ENCODE measurements around the gene ADAMTS2.

Gene ADAMTS2

GRCh38 chr5:179311091-179311470 lies 34.2 kb downstream of the ADAMTS2 start:
- no peak for DNase-seq (ENCODE audit: low read depth in 3 of 3)

DNA sequence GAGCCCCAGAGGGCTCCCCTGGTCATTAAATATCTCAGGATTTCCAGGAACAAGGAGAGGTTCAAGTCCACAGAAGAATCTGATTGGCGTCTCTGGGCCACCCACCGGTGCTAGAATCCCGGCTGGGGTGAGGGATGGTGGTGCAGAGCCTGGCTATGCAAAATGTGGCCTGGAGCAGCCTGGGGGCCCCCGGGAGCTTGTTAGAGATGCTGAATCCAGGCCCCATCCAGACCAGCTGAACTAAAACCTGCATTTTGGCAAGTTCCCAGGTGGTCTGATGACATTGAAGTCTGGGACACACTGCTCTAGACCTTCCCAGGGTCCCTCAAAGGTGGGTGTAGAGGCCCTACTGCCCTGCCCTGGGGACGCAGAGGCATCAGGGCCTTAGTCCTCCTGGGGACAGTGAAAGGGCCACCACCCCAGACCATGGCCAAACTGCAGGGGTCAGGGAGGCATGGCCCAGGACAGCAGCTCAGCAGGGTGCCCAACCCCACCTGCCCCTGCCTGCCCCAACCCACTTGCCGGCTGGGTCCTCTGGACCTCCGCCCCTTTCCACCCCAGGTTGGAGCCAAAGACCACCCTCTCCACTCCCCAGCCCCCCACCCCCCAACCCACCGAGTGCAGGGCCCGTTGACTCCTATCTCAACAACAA lies 34.7 kb downstream of the ADAMTS2 start:
- DNase-seq (ENCODE audit: low read depth in 3 of 3) = no peak

GRCh38 chr5:179309751-179310320 lies 35.4 kb downstream of the ADAMTS2 start:
- no peak for DNase-seq (ENCODE audit: low read depth in 3 of 3)

DNA sequence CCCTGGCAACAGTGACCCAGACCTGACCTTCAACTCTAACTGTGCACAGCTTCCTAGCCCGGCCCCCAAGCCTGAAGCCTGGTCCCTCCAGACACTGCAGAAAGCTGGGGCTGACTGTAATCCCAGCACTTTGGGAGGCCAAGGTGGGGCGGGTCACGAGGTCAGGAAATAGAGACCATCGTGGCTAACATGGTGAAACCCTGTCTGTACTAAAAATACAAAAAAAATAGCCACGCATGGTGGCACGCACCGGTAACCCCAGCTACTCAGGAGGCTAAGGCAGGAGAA lies 35.9 kb downstream of the ADAMTS2 start:
- DNase-seq (ENCODE audit: low read depth in 3 of 3) = no peak

DNA sequence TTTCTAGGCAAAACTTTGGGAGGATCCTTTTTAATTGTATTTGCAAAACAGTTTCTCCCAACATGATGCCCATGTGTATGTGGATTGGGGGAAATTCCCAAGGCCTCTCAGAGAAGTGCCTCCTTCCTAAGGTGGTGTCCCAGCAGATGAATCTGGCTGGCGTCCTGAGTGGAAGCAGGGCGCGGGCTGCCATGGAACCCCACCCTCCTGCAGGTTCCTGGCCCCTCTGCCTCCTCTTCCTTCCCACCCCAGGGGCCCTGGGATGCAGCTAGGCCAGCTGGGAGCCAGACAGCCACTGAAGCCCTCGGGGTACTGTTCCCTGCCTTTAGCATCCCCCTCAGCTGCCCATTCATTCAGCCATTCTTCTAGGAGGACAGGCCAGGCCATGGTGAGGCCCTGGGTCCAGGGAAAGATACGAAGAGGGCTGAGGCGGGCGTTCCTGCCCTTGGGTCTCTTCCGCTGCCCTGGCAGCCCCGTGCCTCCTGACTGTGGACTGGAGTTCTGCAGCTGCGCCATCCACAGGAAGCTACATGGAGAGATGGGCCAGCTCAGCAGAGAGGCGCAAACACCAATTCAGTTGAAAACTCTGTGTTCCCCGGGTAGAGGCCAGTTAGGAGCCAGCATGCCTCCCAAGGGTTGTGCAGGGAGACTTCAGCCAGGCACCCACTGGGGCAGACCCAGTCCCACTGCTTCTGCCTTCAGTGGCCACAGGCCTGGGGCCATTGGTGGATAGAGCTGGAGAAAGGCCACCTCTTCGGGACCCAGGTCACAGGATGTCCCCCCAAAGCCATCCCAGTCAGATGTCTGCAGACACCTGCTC lies 36.5 kb downstream of the ADAMTS2 start:
- DNase-seq (ENCODE audit: low read depth in 3 of 3) = no peak

DNA sequence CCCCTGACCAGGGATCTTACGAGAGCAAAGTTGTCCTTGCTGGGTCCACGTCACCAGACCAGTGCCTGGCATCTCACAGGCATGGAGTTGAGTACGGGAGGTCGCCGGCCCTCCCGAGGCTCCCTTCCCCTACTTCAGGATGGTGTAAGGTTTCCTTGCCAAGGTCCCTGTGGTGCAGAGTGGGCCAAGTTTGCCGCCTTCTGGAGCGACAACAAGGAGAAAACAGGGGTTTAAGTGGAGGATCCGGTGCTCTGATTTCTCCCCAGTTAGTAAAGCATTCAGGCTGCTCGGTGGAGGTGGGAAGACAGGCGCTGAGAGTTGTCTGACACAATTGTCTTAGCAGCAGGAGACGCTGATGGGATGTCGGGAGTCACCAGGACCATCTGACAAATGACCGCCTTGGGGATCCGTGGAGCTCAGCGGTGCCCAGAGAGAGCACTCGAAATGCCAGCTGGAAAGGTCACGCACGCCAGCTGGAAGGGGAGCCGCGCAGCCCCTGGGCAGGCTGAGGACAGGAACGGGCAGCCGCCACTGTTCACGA lies 37.3 kb downstream of the ADAMTS2 start:
- DNase-seq (ENCODE audit: low read depth in 3 of 3) = no peak

GRCh38 chr5:179307013-179307800 lies 38.1 kb downstream of the ADAMTS2 start:
- DNase-seq (ENCODE audit: low read depth in 3 of 3) = no peak

DNA sequence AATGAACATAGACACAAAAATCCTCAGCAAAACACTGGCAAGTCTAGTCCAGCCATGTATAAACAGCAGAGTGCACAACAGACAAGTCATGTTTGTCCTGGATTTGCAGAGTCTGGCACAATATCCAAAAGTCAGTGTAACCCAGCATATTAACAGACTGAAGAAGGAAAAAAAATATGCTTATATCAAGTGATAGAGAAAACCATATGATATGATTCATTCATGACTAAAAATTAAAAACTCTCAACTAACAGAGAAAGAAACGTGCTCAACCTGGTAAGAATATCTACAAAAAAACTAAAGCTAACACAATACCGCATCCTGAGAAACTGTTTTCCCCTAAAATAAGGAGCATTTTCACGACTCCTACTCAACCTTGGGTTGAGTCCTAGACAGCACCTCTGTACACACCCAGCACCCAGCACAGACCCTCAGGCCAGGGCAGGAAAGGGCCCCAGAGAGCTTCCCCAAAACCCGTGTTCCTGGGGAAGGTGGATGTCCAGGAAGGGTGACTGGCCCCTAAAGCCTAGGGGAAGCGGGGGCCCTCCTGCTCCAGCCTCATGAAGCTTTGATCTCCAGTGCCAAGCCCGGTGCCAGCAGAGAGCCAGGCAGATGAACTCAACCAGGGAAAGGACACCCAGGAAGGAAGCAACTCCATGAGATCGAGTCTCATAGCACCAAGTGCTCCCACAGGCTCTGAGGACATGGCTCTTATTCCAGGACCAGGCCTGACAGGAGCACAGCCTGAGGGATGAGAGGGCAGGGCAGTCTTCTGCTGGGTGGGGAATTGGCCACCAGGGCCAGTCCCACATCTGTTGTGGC lies 38.9 kb downstream of the ADAMTS2 start:
- DNase-seq (ENCODE audit: low read depth in 3 of 3) = no peak

DNA sequence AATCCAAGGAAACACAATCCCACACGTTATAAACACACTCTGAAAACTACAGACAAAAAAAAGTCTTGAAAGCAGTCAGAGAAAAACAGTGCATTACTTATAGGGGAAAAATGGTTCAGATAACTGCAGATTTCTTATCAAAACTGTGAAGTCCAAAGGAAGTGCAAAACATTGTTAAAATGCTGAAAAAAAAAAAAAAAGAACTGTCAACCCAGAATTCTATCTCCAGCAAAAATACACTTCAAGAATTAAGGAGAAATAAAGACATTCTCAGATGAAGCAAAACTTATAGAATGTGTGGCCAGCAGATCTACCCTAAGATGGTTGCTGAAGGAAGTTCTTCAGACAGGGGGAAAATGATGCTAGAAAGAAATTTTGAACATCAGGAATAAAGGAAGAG lies 40.4 kb downstream of the ADAMTS2 start:
- DNase-seq (ENCODE audit: low read depth in 3 of 3) = no peak

- no peak for DNase-seq (ENCODE audit: low read depth in 3 of 3)
Observed at GRCh38 chr5:179304466-179304865, 40.8 kb downstream of the ADAMTS2 start.

GRCh38 chr5:179303451-179304200 lies 41.6 kb downstream of the ADAMTS2 start:
- no peak for DNase-seq (ENCODE audit: low read depth in 3 of 3)

- no peak for DNase-seq (ENCODE audit: low read depth in 3 of 3)
Observed at GRCh38 chr5:179302499-179303185, 42.6 kb downstream of the ADAMTS2 start.

DNA sequence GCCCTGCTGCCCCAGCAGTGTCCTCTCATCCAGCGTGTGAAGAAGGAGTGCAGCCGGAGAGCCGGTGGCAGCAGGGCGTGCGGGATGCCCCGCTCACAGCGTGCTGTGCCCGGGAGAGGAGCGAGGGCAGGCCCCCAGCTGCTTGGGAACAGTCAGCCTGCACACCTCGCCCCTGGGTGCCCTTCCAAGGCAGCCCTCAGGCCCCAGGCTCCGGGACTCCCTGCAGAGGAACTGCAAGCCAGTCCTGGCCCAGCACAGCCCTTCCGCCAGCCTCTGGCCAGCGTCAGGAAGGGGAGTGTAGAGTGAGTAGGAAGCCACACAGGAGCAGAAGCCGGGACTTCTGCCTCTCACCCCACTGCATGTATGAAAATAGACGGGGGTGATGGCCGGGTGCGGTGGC lies 43.5 kb downstream of the ADAMTS2 start:
- DNase-seq (ENCODE audit: low read depth in 3 of 3) = no peak

DNA sequence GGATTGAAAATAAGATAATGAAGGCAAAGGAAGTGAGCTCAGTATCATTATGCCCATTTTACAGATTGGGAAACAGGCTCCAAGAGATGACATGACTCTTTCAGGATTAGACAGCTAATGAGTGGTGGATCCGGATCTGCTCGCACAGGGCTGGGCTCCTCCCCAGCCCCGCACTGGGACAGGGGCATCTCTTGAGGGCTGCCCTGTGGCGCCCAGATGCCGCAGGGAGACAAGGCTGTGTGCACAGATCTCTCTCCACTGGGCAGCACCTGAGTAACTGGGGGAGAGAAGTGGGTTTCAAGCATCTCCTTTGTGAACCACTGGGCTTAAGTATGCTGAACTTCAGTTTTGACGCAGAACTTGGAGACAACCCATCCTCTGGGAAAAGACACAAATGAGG lies 43.9 kb downstream of the ADAMTS2 start:
- no peak for DNase-seq (ENCODE audit: low read depth in 3 of 3)

- DNase-seq (ENCODE audit: low read depth in 3 of 3) = no peak
Observed at GRCh38 chr5:179300581-179301180, 44.6 kb downstream of the ADAMTS2 start.

GRCh38 chr5:179298181-179298993 lies 46.9 kb downstream of the ADAMTS2 start:
- no peak for DNase-seq (ENCODE audit: low read depth in 3 of 3)

- DNase-seq (ENCODE audit: low read depth in 3 of 3) = no peak
Observed at GRCh38 chr5:179297486-179298180, 47.6 kb downstream of the ADAMTS2 start.

- DNase-seq (ENCODE audit: low read depth in 3 of 3) = no peak
Observed at GRCh38 chr5:179297026-179297425, 48.2 kb downstream of the ADAMTS2 start.

Data from stimulated activated CD4-positive, alpha-beta T cell treated with anti-CD3 and anti-CD28 coated beads, TNF-alpha, amount 100 ng/mL, for 48 hours (primary cell).